Measurements from ENCODE around the gene COG5. TPM values are rescaled to one million over a fixed set of nuclear protein-coding genes. Genes with fewer than 3 reads are reported as not detected.

Gene COG5
- total and polyA plus RNA-seq, 2 experiments from 2014 or later, result 15.4 to 36.5 TPM

GRCh38 chr7:107220356-107220755, 343.4 kb downstream of the COG5 start:
- H3K79me2 ChIP-seq (replicated peaks; ENCODE audit: insufficient read depth), result no peaks in the 10 kb centered on the region
- no peaks in the 10 kb centered on the region for H3K27me3 ChIP-seq (ENCODE audit: insufficient read depth)
- H3K36me3 ChIP-seq (ENCODE audit: insufficient read depth), result no peaks in the 10 kb centered on the region
- no peak overlapping the region for H3K4me3 Mint-ChIP-seq
- no peaks in the 10 kb centered on the region for H3K4me1 ChIP-seq (ENCODE audit: insufficient read depth)
- peaks cover 3% of the 10 kb centered on the region for H3K4me1 Mint-ChIP-seq
- no peak overlapping the region; the same call in 1 of the 2 replicates for H3K27ac Mint-ChIP-seq
- no peaks in the 10 kb centered on the region; the same call in 1 of the 2 replicates for H4K20me1 ChIP-seq (replicated peaks; ENCODE audit: insufficient read depth)
- H3F3A ChIP-seq (replicated peaks; ENCODE audit: low read depth), result no peaks in the 10 kb centered on the region
- no peak for TF ChIP-seq EZH2phosphoT487 (IDR thresholded peaks at IDR 0.05; ENCODE audit: unreplicated experiment)
- TF ChIP-seq STAT1 (IDR thresholded peaks at IDR 0.05; ENCODE audit: unreplicated experiment), result no peak
- no peak for TF ChIP-seq JUNB (IDR thresholded peaks at IDR 0.05; ENCODE audit: unreplicated experiment)
- no peak for TF ChIP-seq CREB1 (CRISPR knock-in tag; IDR thresholded peaks at IDR 0.05; ENCODE audit: low read depth)
- TF ChIP-seq ZNF331 (CRISPR knock-in tag; IDR thresholded peaks at IDR 0.05; ENCODE audit: low read depth), result no peak
- TF ChIP-seq POLR2AphosphoS5 (IDR thresholded peaks at IDR 0.05; ENCODE audit: low read depth), result no peak
- no peak for TF ChIP-seq ZNF114 (CRISPR knock-in tag; IDR thresholded peaks at IDR 0.05)
- TF ChIP-seq REST (IDR thresholded peaks at IDR 0.05; ENCODE audit: unreplicated experiment), result no peak
- TF ChIP-seq EZH2 (IDR thresholded peaks at IDR 0.05; ENCODE audit: low read depth, unreplicated experiment), result no peak
- TF ChIP-seq NANOG (IDR thresholded peaks at IDR 0.05; ENCODE audit: borderline replicate concordance), result no peak
- H3K27ac ChIP-seq (ENCODE audit: low read depth), result no peak overlapping the region
- no peak overlapping the region for H3K4me3 ChIP-seq
- no peak for ATAC-seq
- H3K27me3 Mint-ChIP-seq (ENCODE audit: insufficient read depth, low read depth, poor library complexity), result no peaks in the 10 kb centered on the region
- no peaks in the 10 kb centered on the region for H3K36me3 Mint-ChIP-seq (ENCODE audit: low read depth)
- no peak overlapping the region for H3K4me2 ChIP-seq
- no peak overlapping the region for H2AFZ ChIP-seq
- peak; percentile 12 for DNase-seq (ENCODE audit: low spot score)
- H3K9me2 ChIP-seq (ENCODE audit: insufficient read depth), result no peaks in the 10 kb centered on the region
- H3K9me3 Mint-ChIP-seq, result no peaks in the 10 kb centered on the region

- no peaks in the 10 kb centered on the region for H3K27me3 Mint-ChIP-seq (ENCODE audit: insufficient read depth, low read depth, poor library complexity)
- H3K36me3 ChIP-seq (ENCODE audit: insufficient read depth), result no peaks in the 10 kb centered on the region
- no peaks in the 10 kb centered on the region for H3K79me2 ChIP-seq (replicated peaks; ENCODE audit: insufficient read depth)
- H3K27ac ChIP-seq (ENCODE audit: low read depth), result no peak overlapping the region
- H3K36me3 Mint-ChIP-seq (ENCODE audit: low read depth), result peaks cover 3% of the 10 kb centered on the region; the same call in 1 of the 3 replicates
- H3K4me3 ChIP-seq, result no peak overlapping the region
- no peaks in the 10 kb centered on the region for H3K9me3 Mint-ChIP-seq
- no peak for DNase-seq (ENCODE audit: low spot score)
- H3K9me2 ChIP-seq (ENCODE audit: insufficient read depth), result no peaks in the 10 kb centered on the region
- H2AFZ ChIP-seq, result no peak overlapping the region
- H3K27me3 ChIP-seq (ENCODE audit: insufficient read depth), result no peaks in the 10 kb centered on the region
- H3K27ac Mint-ChIP-seq, result no peak overlapping the region
- ATAC-seq, result no peak
- H3F3A ChIP-seq (replicated peaks; ENCODE audit: low read depth), result no peaks in the 10 kb centered on the region
- no peaks in the 10 kb centered on the region; the same call in 1 of the 2 replicates for H4K20me1 ChIP-seq (replicated peaks; ENCODE audit: insufficient read depth)
- H3K4me3 Mint-ChIP-seq, result no peak overlapping the region
- peaks cover 3% of the 10 kb centered on the region for H3K4me1 Mint-ChIP-seq
- no peaks in the 10 kb centered on the region for H3K4me1 ChIP-seq (ENCODE audit: insufficient read depth)
- no peak overlapping the region for H3K4me2 ChIP-seq
- TF ChIP-seq EZH2 (IDR thresholded peaks at IDR 0.05; ENCODE audit: low read depth, unreplicated experiment) (no peak), CREB1 (CRISPR knock-in tag; IDR thresholded peaks at IDR 0.05; ENCODE audit: low read depth) (no peak), ETS1 (IDR thresholded peaks at IDR 0.05) (no peak)
Measured at GRCh38 chr7:107219563-107220244, 344.0 kb downstream of the COG5 start.
